Mononuclear cell (primary cell): ENCODE results near the gene KRT35. TPM values are rescaled to one million over a fixed set of nuclear protein-coding genes. Genes with fewer than 3 reads are reported as not detected.

ENCODE experiments used
- H3K27me3 ChIP-seq: 2 replicates; pipeline ENCODE4 v1.6.0; 2011; ENCODE audit warnings: low read length, control low read depth; ENCODE audit not compliant: insufficient read depth
- H3K4me1 ChIP-seq: 2 replicates; pipeline ENCODE4 v1.5.1; 2011; ENCODE audit warnings: mild to moderate bottlenecking, low read length, control low read depth; ENCODE audit not compliant: insufficient read depth
- H3K4me3 ChIP-seq: 2 replicates; pipeline ENCODE4 v1.5.1; 2011; ENCODE audit warnings: mild to moderate bottlenecking, low read length, moderate library complexity
- H3K9me3 ChIP-seq: 2 replicates; pipeline ENCODE4 v1.5.1; 2011; ENCODE audit warnings: low read depth, mild to moderate bottlenecking, control low read depth, low read length
- total RNA-seq: library from RNA; depleted of rRNA; stranded (reverse); fragments of >200 nt; gene quantifications from one replicate; pipeline ENCODE4 v1.2.3, GENCODE V29; 2012

Gene KRT35
- total RNA-seq, 1 donor, result not detected

DNA sequence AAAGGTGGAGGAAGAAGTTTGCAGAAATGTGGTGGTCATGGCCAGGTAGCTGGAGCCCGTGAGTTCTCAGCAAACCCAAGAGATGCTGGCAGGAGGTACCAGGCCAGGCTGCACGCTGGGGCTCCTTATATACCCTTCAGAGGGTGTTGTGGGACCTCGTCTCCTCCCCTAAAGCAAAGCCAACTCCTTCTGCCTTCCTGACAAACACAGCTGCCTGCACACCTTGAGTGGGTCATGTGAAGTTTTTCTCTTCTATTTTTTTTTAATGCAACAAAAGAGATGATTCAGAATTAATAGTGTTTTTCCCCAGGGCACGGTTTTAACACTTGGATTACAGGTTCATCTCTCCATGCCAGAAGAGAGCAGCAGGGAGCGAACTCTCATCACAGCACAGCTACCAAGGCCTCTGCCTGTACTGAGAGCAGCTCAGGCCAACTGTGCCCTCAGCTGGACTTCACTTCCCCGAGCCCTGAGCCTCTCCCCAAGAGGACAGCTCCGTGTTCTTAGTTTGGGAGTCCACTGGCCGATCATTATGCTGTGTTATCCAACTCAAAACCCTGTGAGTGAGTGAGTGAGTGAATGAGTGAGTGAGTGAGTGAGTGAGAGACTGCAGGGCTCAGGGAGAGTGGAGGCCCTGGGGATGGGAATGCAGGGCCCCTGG, 38.0 kb upstream of the KRT35 start, which contains the start of gene KRT15:
KRT15 (minus strand) TSS at position 102 of the 661 bp plus-strand sequence; CDS start at position 39, 63 bp downstream.
- Histone ChIP-seq H3K9me3 (no peaks in the 10 kb centered on the region), H3K27me3 (no peaks in the 10 kb centered on the region), H3K4me1 (peaks cover 6% of the 10 kb centered on the region), H3K4me3 (no peak within 1 kb of the TSS)

DNA sequence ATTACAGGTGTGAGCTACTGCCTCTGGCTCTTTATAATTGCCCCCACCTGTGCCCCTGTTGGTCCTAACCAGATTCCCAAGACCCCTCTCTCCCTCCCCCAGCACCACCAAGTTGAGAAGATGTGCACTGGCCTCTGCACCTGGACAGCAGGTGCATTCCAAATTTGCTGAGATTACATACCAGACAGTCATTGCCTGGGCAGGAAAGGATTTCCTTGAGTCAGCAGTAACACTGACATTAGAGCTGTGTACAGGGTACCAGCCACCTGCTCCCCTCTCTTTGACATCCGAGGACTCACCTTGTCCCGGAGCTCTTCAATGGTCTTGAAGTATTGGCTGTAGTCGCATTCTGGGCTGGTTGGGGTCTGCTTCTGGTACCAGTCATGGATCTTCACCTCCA, 37.1 kb upstream of the KRT35 start:
- no peaks in the 10 kb centered on the region for H3K9me3 ChIP-seq
- no peaks in the 10 kb centered on the region for H3K27me3 ChIP-seq
- H3K4me1 ChIP-seq, result peaks cover 11% of the 10 kb centered on the region
- no peak overlapping the region for H3K4me3 ChIP-seq

DNA sequence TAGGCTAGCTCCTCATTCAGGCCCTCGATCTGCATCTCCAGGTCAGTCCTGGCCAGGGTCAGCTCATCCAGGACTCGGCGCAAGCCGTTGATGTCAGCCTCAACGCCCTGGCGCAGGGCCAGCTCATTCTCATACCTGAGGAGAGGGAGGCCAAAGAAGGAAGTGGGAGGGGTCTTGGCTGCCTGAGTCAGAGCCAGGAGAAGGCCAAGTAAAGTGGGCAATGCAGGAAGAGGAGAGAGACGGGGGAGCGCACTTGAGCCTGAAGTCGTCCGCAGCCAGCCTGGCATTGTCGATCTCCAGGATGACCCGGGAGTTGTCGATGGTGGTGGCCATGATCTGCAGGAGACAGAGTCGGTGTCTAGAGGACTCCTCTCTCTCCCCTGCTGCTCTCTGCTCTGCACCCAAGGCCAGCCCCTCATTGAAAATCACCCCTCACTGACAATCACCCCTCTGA, 35.9 kb upstream of the KRT35 start:
- peaks cover 21% of the 10 kb centered on the region for H3K4me1 ChIP-seq

DNA sequence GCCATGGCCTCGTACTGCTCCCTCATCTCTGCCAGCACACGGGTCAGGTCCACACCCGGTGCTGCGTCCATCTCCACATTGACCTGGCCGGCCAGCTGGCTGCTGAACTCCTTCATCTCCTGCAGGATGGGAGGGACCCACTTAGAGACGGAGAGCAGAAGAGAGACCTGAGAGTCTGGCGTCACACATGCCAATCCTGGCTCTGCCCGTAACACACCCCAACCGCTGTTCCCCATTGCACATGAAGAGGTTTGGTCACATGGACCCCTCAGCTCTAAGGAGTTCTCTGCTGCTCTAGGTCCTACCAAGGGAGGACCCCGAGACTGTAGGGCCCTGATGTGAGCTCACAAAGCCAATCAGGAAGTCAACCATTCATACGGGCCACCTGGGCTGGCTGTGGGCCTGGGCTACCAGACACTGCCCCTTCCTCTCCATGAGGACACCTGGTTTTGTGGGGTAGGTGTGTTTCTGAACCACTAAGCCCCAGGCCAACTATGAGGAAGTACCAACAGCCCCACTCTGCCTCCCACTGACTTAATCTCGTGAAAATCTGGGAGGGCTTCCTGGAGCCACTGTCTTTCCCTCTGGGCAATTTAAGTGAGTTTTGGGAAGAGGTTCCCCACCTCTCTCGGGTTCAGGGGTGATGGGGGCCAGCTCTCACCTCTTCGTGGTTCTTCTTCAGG, 35.3 kb upstream of the KRT35 start:
- Histone ChIP-seq H3K4me1 (peaks cover 16% of the 10 kb centered on the region), H3K27me3 (no peaks in the 10 kb centered on the region), H3K9me3 (no peaks in the 10 kb centered on the region), H3K4me3 (no peak overlapping the region)

More for the DNA sequence above, 35.9 kb upstream of the KRT35 start:
- H3K9me3 ChIP-seq, result no peaks in the 10 kb centered on the region
- no peak overlapping the region for H3K4me3 ChIP-seq
- H3K27me3 ChIP-seq, result no peaks in the 10 kb centered on the region

DNA sequence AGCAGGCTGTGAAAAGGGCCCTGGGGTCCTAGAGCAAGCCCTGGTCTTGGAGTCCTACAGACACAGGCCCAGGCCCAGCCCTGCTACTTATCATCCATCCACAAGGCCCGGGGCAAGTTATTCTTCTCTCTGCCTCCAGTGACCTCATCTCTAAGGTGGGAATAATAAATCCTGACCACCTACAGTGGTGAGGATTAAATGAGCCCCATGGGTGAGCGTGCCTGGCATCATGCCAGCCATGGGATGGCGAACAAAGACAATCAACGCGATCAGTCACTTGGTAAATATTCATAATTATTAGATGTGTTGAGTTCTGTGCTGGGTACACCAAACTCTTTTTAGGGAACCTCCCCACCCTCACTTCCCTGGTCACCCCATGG, 32.2 kb upstream of the KRT35 start:
- Histone ChIP-seq H3K4me1 (peaks cover 16% of the 10 kb centered on the region), H3K27me3 (no peaks in the 10 kb centered on the region), H3K4me3 (no peak overlapping the region), H3K9me3 (no peaks in the 10 kb centered on the region)

DNA sequence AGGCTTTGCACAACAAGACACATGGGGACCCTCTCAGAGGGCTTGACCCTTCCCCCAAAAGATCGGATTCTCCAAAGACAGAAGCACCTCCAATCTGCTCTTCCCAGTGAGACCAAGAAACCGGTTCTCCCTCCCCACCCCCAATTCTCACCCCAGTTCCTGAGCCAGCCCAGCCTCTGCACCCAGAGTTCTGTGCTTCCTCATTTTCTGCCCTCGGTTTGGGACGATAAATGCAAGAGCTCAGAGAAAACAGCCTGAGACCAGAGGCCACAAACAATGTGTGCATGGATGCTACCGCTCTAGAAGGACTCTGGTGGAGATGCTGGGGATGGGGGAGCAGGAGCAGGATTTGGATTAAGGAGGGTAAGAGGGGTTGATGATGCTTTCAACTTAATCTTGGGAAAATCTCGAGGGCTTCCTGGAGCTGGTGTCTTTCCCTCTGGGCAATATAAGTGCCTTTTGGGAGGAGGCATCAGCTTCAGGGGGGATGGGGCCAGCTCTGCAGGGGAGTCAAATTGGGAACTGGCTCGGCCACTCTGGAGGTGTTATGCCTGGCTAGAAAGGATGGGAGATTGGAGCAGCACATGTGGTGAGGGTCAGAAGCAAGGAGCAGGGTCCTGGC, 31.7 kb upstream of the KRT35 start:
- H3K4me3 ChIP-seq, result no peak overlapping the region

DNA sequence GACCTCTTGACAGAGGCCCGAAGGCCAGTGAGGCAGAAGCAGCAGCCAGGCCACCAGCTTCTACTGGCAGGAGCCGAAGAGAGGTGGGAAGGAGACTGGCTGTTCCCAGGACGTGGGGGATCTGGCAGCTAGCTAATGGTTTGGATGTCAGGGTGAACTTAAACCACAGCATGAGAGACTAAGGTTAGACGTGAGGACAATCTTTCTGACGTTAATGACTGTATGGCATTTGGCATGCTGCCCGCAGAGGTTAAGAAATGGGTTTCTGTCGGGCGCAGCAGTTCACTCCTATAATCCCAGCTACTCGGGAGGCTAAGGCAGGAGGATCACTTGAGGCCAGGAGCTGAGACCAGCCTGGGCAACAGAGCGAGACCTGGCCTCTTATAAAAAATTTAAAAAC, 30.8 kb upstream of the KRT35 start:
- H3K27me3 ChIP-seq, result no peaks in the 10 kb centered on the region
- H3K4me3 ChIP-seq, result no peak overlapping the region
- no peaks in the 10 kb centered on the region for H3K9me3 ChIP-seq
- H3K4me1 ChIP-seq, result peaks cover 16% of the 10 kb centered on the region

More for the DNA sequence above, 31.7 kb upstream of the KRT35 start:
- H3K4me1 ChIP-seq, result peaks cover 16% of the 10 kb centered on the region
- no peaks in the 10 kb centered on the region for H3K9me3 ChIP-seq
- H3K27me3 ChIP-seq, result no peaks in the 10 kb centered on the region

DNA sequence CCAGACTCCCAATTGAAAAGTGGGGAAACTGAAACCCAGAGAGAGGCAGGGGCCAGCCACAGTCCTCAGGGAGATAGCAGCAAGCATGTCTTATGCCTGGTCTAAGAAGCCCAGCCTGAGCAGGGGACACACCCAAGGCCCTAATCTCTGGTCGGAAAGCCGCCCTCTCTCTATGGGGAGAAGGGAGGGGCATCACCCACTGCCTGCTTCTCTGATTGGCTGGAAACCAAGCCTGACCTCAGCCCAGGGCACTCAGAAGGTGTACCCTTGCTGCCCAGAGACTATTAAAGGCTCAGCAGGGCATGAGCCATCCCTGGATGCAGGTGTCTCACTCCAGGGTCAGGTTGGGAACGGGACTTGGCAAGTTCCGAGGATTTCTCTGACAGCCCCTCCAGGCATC, 30.2 kb upstream of the KRT35 start:
- H3K27me3 ChIP-seq, result no peaks in the 10 kb centered on the region
- no peaks in the 10 kb centered on the region for H3K9me3 ChIP-seq
- no peak overlapping the region for H3K4me3 ChIP-seq
- H3K4me1 ChIP-seq, result peaks cover 16% of the 10 kb centered on the region

DNA sequence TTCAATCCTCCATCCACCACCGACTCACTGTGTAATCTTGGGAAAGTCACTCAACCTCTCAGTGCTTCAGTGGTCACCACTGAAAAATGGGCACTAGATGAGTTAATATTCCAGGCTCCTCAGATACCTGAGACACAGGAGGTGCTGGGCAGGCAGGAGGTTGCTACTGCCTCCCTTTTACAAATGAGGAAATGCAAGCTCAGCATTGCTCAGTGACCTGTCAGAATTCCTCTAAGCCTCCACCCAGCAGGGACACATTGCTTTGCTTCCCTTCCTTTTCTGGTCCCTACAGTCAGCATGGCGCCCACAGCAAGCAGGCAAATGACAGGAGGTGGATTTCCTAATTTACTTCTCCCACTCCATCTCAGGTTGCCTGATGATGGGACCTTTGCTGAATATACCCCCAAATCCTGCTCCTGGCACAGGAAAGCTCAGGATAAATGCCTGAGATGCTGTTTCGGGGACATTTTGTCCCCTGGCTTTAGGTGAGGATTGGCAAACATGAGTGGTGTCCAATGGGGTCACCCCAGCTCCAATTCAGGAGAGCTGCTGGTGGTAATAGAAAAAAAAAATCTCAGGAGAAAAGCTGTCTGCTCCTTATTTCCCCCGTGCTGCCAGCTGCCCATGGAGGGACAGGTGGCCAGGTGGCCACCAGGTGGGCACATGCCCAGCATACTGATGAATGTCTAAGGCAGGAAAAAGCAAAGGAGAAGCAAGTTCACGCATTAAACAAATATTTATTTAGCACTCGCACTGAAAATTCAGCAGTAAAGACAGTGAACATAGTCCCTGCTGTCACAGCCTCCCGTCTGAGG, 29.5 kb upstream of the KRT35 start:
- Histone ChIP-seq H3K9me3 (no peaks in the 10 kb centered on the region), H3K4me3 (no peak overlapping the region), H3K4me1 (peaks cover 16% of the 10 kb centered on the region), H3K27me3 (no peaks in the 10 kb centered on the region)

DNA sequence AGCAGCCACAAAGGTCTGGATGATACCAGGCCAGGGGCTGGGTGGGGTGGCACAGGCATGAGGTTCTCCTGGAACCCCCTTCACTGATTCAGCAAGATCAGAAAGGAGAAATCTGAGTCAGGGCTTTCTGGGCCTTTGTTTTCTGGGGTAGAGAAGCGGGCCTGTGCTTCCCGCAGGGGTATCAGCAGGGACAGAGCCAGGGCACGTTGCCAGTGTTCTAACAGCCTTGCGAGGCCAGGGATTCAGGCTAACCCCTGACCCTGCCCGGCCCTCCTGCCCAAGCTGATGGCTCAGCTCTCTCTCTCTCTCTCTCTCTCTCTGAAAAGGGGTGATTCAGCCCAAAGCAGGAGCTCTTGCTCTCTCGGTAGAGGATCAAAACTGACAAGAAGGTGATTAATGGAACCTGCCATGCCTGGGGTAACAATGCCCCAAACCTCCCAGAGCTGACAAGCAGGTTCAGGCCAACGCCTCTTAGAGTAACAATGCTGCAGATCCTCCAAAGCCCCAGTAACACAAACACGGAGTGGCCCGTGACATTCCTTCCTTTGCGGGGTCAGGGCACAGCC, 26.4 kb upstream of the KRT35 start:
- Histone ChIP-seq H3K4me1 (peaks cover 4% of the 10 kb centered on the region), H3K27me3 (no peaks in the 10 kb centered on the region), H3K9me3 (no peaks in the 10 kb centered on the region), H3K4me3 (no peak overlapping the region)

DNA sequence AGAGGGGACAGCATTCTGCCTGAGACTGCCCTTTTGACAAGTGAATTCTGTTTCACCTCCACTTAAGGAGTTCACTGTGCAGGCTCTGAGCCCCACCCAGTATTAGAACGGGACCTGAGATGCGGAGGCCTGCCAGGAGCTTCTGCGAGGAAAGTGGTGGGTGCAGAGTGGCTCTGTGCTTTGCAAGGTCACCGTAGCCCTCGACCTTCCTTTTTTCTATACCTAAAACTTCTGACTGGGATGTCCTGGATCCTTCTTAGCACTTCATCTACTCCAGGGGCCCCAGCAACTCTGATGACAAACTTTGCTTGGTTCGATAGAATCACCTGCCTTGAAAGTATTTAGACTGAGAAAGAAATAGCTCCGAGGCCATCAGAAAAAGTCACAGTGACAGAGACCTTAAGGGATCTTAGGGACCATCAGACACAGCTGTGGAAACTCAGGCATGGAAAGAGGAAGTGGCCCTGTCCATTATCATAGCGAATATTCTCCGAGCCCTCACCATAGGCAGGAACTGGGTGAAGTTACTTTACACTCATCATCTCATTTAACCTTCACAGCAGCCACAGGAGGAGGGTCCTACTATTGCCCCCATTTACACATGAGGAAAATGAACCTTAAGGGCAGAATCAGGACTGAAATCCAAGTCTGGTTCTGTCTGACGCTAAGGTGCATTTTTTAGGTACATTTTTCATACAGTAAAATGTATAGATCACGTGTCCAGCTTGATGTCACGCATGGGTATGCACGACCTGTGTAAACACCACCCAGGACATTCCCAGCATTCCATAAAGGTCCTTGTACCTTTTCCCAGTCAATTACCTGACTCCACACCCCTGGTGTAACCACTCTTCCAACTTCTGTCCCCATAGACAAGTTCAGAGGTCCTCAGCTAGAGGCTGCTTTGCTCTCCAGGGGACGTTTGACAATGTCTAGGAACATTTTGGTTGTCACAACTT, 25.1 kb upstream of the KRT35 start:
- no peaks in the 10 kb centered on the region for H3K27me3 ChIP-seq
- H3K4me3 ChIP-seq, result no peak overlapping the region
- no peaks in the 10 kb centered on the region for H3K4me1 ChIP-seq
- no peaks in the 10 kb centered on the region for H3K9me3 ChIP-seq

DNA sequence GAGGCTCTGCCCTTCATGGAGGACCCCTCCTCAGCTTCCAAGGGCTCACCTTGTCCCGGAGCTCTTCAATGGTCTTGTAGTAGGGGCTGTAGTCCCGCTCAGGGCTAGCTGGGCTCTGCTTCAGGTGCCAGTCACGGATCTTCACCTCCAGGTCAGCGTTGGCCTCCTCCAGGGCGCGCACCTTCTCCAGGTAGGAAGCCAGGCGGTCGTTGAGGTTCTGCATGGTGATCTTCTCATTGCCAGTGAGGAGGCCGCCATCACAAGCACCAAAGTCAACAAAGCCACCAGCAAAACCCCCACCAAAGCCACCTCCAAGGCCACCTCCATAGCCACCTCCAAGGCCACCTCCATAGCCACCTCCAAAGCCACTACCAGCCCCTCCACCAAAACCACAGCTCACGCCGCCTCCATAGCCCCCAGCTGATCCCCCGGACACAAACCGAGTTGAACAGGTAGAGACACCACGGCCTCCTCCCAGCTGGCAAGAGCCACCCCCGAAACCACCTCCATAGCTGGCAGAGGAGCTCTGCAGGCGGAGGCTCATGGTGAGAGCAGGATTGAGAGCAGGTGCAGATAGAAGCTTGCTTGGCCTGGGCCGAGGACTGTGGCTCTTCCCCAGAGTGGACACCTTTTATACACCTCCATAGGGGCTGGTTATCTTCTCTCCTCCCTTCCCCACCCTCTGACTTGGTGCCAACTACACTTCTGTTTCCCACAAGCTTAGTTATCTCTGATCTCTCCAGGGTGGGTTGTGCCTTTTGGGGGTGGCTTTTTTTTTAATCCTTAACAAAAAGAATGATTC, 24.3 kb upstream of the KRT35 start, which contains the start of gene KRT13:
KRT13 (minus strand) TSS at position 606 of the 802 bp plus-strand sequence; CDS start at position 544, 62 bp downstream.
- H3K4me3 ChIP-seq, result no peak within 1 kb of the TSS
- H3K27me3 ChIP-seq, result no peaks in the 10 kb centered on the region
- H3K4me1 ChIP-seq, result peaks cover 6% of the 10 kb centered on the region
- H3K9me3 ChIP-seq, result no peaks in the 10 kb centered on the region
